K562 (cell line): ENCODE data around the gene METTL25B. TPM values are rescaled to one million over a fixed set of nuclear protein-coding genes. Genes with fewer than 3 reads are reported as not detected.

Experiments
- BCOR ChIP-seq: fragments of 450-650 bp; IDR thresholded peaks from 2 replicates; pipeline ENCODE4 v1.6.1; 2016
- BMI1 ChIP-seq: fragments of 150-350 bp; IDR thresholded peaks from 2 replicates; pipeline ENCODE4 v1.6.1; 2014; ENCODE audit warnings: low read length
- MCM2 ChIP-seq: fragments of 450-650 bp; IDR thresholded peaks from 2 replicates; pipeline ENCODE4 v1.6.1; 2017; ENCODE audit warnings: low read depth, mild to moderate bottlenecking
- NRF1 ChIP-seq, 2 experiments: fragments of 450-650 bp; IDR thresholded peaks in 1 of 2; conservative IDR thresholded peaks in 1 of 2; 2 replicates each; pipeline ENCODE4 v1.6.1; 2014; ENCODE audit warnings: mild to moderate bottlenecking in 2 of 2
- PTBP1 ChIP-seq: fragments of 200-400 bp; formaldehyde crosslinking; IDR thresholded peaks from 2 replicates; pipeline ENCODE4 v1.6.1; 2017; ENCODE audit warnings: low read depth, low read length
- STAT5B ChIP-seq: fragments of 250-450 bp; sonication (Bioruptor Pico); IDR thresholded peaks from 2 replicates; pipeline ENCODE4 v1.8.0; 2021; ENCODE audit warnings: mild to moderate bottlenecking, inconsistent platforms
- TAF7 ChIP-seq: fragments of 450-650 bp; IDR thresholded peaks from 2 replicates; pipeline ENCODE4 v1.6.1; 2016; ENCODE audit warnings: missing genetic modification characterization, missing compliant biosample characterization
- polyA plus RNA-seq, 8 experiments: library from polyadenylated mRNA; depleted of rRNA in 4 of 8; stranded (reverse) in 5 of 8; unstranded in 3 of 8; fragments of >200 nt; fragmentation: Nextera tagmentation in 2 of 8; fragmentation: Illumina TruSeq in 1 of 8; extraction: Ambion mirVana in 2 of 8; extraction: Trizol in 1 of 8; gene quantifications; 2 replicates each; pipeline versions ENCODE4 v1.2.1 to v1.2.3, GENCODE V29; 2011 to 2014; ENCODE audit warnings: inconsistent platforms in 1 of 8, missing spikeins in 1 of 8
- total RNA-seq, 7 experiments: library from RNA; depleted of rRNA in 6 of 7; stranded (reverse); fragments of >200 nt in 6 of 7; fragmentation: Illumina TruSeq in 2 of 7; extraction: Trizol in 2 of 7; gene quantifications; 2 replicates each; pipeline versions ENCODE4 v1.2.1 to v1.2.3, GENCODE V29; 2011 to 2021; ENCODE audit warnings: low replicate concordance in 1 of 7
- TF ChIP-seq, protein P1 (sequence below), 2 experiments: IDR thresholded peaks in 1 of 2; conservative IDR thresholded peaks in 1 of 2; 2 replicates each; pipeline ENCODE4 v1.6.1; 2016; ENCODE audit warnings: low read depth in 2 of 2, mild to moderate bottlenecking in 1 of 2, missing compliant biosample characterization in 1 of 2, missing genetic modification characterization in 1 of 2, moderate library complexity in 1 of 2
- TF ChIP-seq, protein P2 (sequence below): fragments of 450-650 bp; IDR thresholded peaks from 2 replicates; pipeline ENCODE4 v1.6.1; 2017; ENCODE audit warnings: antibody characterized with exemption, mild to moderate bottlenecking

METTL25B gene
- total and polyA plus RNA-seq, 9 of the 15 experiments (the other 6 are each of a cell fraction or from before 2014, with no cell fraction given) = 7.7 to 48.3 (median 33.1) TPM

DNA sequence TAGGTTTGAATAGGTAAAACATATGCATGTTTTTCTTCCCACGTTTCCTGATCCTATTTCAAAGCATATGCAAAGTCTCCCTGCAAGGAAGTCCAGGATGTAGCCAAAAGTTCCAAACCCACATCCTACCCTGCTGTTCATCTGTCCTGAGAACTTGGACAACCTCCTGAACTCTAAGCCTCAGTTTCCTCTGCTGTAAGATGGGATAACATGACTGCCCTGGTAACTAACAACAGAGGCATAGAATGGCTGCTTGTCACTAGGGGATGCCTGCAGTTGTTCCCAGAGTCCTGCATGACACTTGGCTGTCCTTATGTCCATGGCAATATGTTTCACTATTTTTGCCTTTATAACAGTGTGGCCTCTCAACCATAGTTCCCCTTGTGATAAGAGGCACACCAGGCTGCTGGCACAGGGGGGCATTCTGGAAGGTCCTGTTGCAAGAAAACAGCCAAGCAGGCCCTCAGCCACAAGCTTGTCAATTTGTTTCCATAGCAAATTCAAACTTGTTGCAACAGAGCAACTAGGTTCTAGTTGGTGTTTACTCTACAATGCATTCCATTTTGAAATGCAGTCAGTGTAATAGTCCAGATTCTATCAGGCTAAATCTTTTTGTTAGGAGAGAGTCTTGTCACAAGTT lies 24.7 kb downstream of the METTL25B start (continued):
- TF ChIP-seq BMI1 (no peak), BCOR (peak; percentile 78), STAT5B (CRISPR knock-in tag) (no peak), NRF1 (conservative IDR thresholded peaks at IDR 0.05 in 1 of 2, IDR thresholded peaks at IDR 0.05 in 1 of 2) (no peak), PTBP1 (no peak), MCM2 (no peak), TAF7 (tag) (no peak)
- TF ChIP-seq, protein P1, sequence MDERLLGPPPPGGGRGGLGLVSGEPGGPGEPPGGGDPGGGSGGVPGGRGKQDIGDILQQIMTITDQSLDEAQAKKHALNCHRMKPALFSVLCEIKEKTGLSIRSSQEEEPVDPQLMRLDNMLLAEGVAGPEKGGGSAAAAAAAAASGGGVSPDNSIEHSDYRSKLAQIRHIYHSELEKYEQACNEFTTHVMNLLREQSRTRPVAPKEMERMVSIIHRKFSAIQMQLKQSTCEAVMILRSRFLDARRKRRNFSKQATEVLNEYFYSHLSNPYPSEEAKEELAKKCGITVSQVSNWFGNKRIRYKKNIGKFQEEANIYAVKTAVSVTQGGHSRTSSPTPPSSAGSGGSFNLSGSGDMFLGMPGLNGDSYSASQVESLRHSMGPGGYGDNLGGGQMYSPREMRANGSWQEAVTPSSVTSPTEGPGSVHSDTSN (CRISPR knock-in tag; IDR thresholded peaks at IDR 0.05; ENCODE audit: low read depth) = no peak
- TF ChIP-seq, protein P1 (tag; conservative IDR thresholded peaks at IDR 0.05; ENCODE audit: low read depth) = no peak
- TF ChIP-seq, protein P2, sequence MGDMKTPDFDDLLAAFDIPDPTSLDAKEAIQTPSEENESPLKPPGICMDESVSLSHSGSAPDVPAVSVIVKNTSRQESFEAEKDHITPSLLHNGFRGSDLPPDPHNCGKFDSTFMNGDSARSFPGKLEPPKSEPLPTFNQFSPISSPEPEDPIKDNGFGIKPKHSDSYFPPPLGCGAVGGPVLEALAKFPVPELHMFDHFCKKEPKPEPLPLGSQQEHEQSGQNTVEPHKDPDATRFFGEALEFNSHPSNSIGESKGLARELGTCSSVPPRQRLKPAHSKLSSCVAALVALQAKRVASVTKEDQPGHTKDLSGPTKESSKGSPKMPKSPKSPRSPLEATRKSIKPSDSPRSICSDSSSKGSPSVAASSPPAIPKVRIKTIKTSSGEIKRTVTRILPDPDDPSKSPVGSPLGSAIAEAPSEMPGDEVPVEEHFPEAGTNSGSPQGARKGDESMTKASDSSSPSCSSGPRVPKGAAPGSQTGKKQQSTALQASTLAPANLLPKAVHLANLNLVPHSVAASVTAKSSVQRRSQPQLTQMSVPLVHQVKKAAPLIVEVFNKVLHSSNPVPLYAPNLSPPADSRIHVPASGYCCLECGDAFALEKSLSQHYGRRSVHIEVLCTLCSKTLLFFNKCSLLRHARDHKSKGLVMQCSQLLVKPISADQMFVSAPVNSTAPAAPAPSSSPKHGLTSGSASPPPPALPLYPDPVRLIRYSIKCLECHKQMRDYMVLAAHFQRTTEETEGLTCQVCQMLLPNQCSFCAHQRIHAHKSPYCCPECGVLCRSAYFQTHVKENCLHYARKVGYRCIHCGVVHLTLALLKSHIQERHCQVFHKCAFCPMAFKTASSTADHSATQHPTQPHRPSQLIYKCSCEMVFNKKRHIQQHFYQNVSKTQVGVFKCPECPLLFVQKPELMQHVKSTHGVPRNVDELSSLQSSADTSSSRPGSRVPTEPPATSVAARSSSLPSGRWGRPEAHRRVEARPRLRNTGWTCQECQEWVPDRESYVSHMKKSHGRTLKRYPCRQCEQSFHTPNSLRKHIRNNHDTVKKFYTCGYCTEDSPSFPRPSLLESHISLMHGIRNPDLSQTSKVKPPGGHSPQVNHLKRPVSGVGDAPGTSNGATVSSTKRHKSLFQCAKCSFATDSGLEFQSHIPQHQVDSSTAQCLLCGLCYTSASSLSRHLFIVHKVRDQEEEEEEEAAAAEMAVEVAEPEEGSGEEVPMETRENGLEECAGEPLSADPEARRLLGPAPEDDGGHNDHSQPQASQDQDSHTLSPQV = peak; percentile 33; the same call in 1 of the 2 replicates
